Astrocyte (in vitro differentiated cells and primary cell): ENCODE data around the gene PRUNE1. TPM values are rescaled to one million over a fixed set of nuclear protein-coding genes. Genes with fewer than 3 reads are reported as not detected.

Experiments
- DNase-seq: peaks from one replicate; pipeline ENCODE4 v3.0.0-alpha.2; 2010; ENCODE audit warnings: low read depth
- FAIRE-seq: peaks from 2 replicates; lab custom pipeline; 2011; peaks lifted over from hg19 to GRCh38; lab: Jason Lieb, UNC
- H2AFZ ChIP-seq: 2 replicates; pipeline ENCODE4 v1.6.0; 2012; ENCODE audit warnings: low read depth, low read length, inconsistent platforms
- H3K27ac ChIP-seq: 2 replicates; pipeline ENCODE4 v1.5.1; 2011; ENCODE audit warnings: low read depth, low read length, inconsistent platforms
- H3K27me3 ChIP-seq: 2 replicates; pipeline ENCODE4 v1.6.0; 2011; ENCODE audit warnings: low read length, inconsistent platforms; ENCODE audit not compliant: insufficient read depth
- H3K36me3 ChIP-seq: 2 replicates; pipeline ENCODE4 v1.5.1; 2011; ENCODE audit warnings: low read length, inconsistent platforms; ENCODE audit not compliant: insufficient read depth
- H3K4me1 ChIP-seq: 2 replicates; pipeline ENCODE4 v1.5.1; 2011; ENCODE audit warnings: low read length, inconsistent platforms; ENCODE audit not compliant: insufficient read depth
- H3K4me2 ChIP-seq: 2 replicates; pipeline ENCODE4 v1.6.0; 2012; ENCODE audit warnings: low read length, inconsistent platforms
- H3K4me3 ChIP-seq: 2 replicates; pipeline ENCODE4 v1.5.1; 2011; ENCODE audit warnings: low read depth, mild to moderate bottlenecking, low read length, inconsistent platforms; ENCODE audit not compliant: insufficient read depth
- H3K79me2 ChIP-seq: 2 replicates; pipeline ENCODE4 v1.6.0; 2012; ENCODE audit warnings: mild to moderate bottlenecking, low read length, inconsistent platforms; ENCODE audit not compliant: insufficient read depth
- H3K9ac ChIP-seq: 2 replicates; pipeline ENCODE4 v1.6.0; 2012; ENCODE audit warnings: mild to moderate bottlenecking, low read length, inconsistent platforms
- H3K9me3 ChIP-seq: 2 replicates; pipeline ENCODE4 v1.5.1; 2012; ENCODE audit warnings: low read depth, mild to moderate bottlenecking, low read length, inconsistent platforms; ENCODE audit not compliant: insufficient read depth
- H4K20me1 ChIP-seq: 2 replicates; pipeline ENCODE4 v1.6.0; 2012; ENCODE audit warnings: low read length, inconsistent platforms; ENCODE audit not compliant: insufficient read depth
- H3K27ac Mint-ChIP-seq: one replicate; pipeline ENCODE4 v1.8.0; 2021; ENCODE audit warnings: mild to moderate bottlenecking, mixed read lengths; ENCODE audit not compliant: unreplicated experiment
- H3K27me3 Mint-ChIP-seq: one replicate; pipeline ENCODE4 v1.8.0; 2021; ENCODE audit warnings: low read depth, mixed read lengths; ENCODE audit not compliant: unreplicated experiment
- H3K36me3 Mint-ChIP-seq: one replicate; pipeline ENCODE4 v1.8.0; 2021; ENCODE audit warnings: low read depth, mixed read lengths; ENCODE audit not compliant: unreplicated experiment
- H3K4me1 Mint-ChIP-seq: one replicate; pipeline ENCODE4 v1.8.0; 2021; ENCODE audit warnings: low read depth, mixed read lengths; ENCODE audit not compliant: unreplicated experiment
- H3K4me3 Mint-ChIP-seq: one replicate; pipeline ENCODE4 v1.8.0; 2021; ENCODE audit warnings: mild to moderate bottlenecking, moderate library complexity, mixed read lengths; ENCODE audit not compliant: unreplicated experiment
- H3K9me3 Mint-ChIP-seq: one replicate; pipeline ENCODE4 v1.8.0; 2021; ENCODE audit warnings: mild to moderate bottlenecking, mixed read lengths; ENCODE audit not compliant: unreplicated experiment
- EZH2 ChIP-seq: IDR thresholded peaks from 2 replicates; pipeline ENCODE4 v1.6.1; 2012; ENCODE audit warnings: mild to moderate bottlenecking, low read length, inconsistent platforms; ENCODE audit not compliant: insufficient read depth
- total RNA-seq: library from RNA; stranded (reverse); gene quantifications from 2 replicates; pipeline ENCODE4 v1.2.1, GENCODE V29; 2021
- TF ChIP-seq, protein P1 (sequence below): IDR thresholded peaks from 2 replicates; pipeline ENCODE4 v1.5.1; 2011; ENCODE audit warnings: low read depth, mild to moderate bottlenecking, inconsistent platforms, low read length, moderate library complexity; ENCODE audit not compliant: insufficient read depth

The PRUNE1 gene
- total RNA-seq, 1 donor from 2014 or later = 14.3 TPM

DNA sequence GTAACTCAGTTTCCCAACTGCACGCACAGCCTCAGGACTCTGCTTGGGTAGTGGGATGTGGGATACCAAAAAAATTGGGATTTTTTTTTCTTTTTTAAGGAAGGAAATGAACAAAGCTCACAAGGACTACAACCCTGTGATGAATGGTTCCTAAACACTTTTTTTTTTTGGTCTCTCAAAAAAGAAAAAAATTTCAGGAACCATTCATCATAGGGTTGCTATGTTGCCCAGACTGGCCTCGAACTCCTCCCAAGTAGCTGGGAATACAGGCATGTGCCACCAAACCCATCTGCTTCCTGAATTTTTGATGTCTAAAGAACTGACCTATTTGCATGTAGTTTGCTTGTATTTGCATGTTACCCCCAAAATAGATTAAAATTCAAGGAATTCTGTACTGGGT lies 8.3 kb upstream of the PRUNE1 start:
- H3K4me2 ChIP-seq = peak overlapping the region; percentile 77
- H3K36me3 Mint-ChIP-seq = peaks cover 11% of the 10 kb centered on the region
- no peak for FAIRE-seq

GRCh38 chr1:151000408-151000807 lies 7.8 kb upstream of the PRUNE1 start:
- H3K27me3 ChIP-seq = no peaks in the 10 kb centered on the region
- DNase-seq (no peak), FAIRE-seq (no peak)
- H3K27ac ChIP-seq = no peak overlapping the region
- H3K4me2 ChIP-seq = no peak overlapping the region
- no peak overlapping the region for H3K4me3 ChIP-seq
- Mint-ChIP-seq H3K27ac (peak overlapping the region; percentile 92), H3K9me3 (peaks cover 2% of the 10 kb centered on the region), H3K4me3 (peak overlapping the region; percentile 52), H3K27me3 (no peaks in the 10 kb centered on the region), H3K36me3 (peaks cover 12% of the 10 kb centered on the region), H3K4me1 (peaks cover 40% of the 10 kb centered on the region)
- no peak overlapping the region for H2AFZ ChIP-seq
- H3K4me1 ChIP-seq = peaks cover 33% of the 10 kb centered on the region
- no peaks in the 10 kb centered on the region for H3K36me3 ChIP-seq
- H3K9me3 ChIP-seq = no peaks in the 10 kb centered on the region
- no peak for TF ChIP-seq EZH2
- TF ChIP-seq, protein P1, sequence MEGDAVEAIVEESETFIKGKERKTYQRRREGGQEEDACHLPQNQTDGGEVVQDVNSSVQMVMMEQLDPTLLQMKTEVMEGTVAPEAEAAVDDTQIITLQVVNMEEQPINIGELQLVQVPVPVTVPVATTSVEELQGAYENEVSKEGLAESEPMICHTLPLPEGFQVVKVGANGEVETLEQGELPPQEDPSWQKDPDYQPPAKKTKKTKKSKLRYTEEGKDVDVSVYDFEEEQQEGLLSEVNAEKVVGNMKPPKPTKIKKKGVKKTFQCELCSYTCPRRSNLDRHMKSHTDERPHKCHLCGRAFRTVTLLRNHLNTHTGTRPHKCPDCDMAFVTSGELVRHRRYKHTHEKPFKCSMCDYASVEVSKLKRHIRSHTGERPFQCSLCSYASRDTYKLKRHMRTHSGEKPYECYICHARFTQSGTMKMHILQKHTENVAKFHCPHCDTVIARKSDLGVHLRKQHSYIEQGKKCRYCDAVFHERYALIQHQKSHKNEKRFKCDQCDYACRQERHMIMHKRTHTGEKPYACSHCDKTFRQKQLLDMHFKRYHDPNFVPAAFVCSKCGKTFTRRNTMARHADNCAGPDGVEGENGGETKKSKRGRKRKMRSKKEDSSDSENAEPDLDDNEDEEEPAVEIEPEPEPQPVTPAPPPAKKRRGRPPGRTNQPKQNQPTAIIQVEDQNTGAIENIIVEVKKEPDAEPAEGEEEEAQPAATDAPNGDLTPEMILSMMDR = no peak
- H3K9ac ChIP-seq = no peak overlapping the region
- no peaks in the 10 kb centered on the region for H4K20me1 ChIP-seq
- H3K79me2 ChIP-seq = peaks cover 1% of the 10 kb centered on the region

More for the DNA sequence above, 8.3 kb upstream of the PRUNE1 start:
- H3K4me1 Mint-ChIP-seq = peaks cover 39% of the 10 kb centered on the region
- peaks cover 2% of the 10 kb centered on the region for H3K9me3 Mint-ChIP-seq
- H2AFZ ChIP-seq = no peak overlapping the region
- TF ChIP-seq EZH2 = no peak
- TF ChIP-seq, protein P1 = no peak
- DNase-seq = no peak
- no peak overlapping the region for H3K27ac ChIP-seq
- no peaks in the 10 kb centered on the region for H3K9me3 ChIP-seq
- no peaks in the 10 kb centered on the region for H3K27me3 ChIP-seq
- H3K27me3 Mint-ChIP-seq = no peaks in the 10 kb centered on the region
- peak overlapping the region; percentile 52 for H3K4me3 Mint-ChIP-seq
- no peak overlapping the region for H3K4me3 ChIP-seq
- peak overlapping the region; percentile 71 for H3K9ac ChIP-seq
- peaks cover 31% of the 10 kb centered on the region for H3K4me1 ChIP-seq
- no peaks in the 10 kb centered on the region for H3K36me3 ChIP-seq
- no peaks in the 10 kb centered on the region for H3K79me2 ChIP-seq
- no peaks in the 10 kb centered on the region for H4K20me1 ChIP-seq
- H3K27ac Mint-ChIP-seq = peak overlapping the region; percentile 92

DNA sequence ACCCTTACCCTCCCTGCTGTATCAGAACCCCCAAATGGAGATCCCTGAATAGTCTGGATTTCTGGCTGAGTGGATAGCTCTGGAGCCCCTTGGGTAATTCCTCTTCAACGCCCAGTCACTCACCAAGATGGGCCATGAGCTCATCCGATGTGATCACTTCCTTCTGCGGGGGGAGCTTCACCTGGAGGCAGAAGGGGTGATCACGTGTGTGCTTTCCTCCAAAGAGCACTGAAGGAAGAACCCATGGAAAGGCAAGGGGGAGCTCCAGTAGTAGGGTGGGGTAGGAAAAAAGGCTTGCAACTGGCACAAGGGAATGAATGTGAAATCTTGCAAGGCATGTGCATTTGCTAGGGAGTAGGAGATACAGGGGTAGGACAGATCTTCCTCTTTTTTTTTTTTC lies 6.6 kb upstream of the PRUNE1 start:
- Mint-ChIP-seq H3K36me3 (peaks cover 12% of the 10 kb centered on the region), H3K4me3 (no peak overlapping the region), H3K27ac (no peak overlapping the region), H3K27me3 (no peaks in the 10 kb centered on the region), H3K9me3 (peaks cover 2% of the 10 kb centered on the region), H3K4me1 (peaks cover 46% of the 10 kb centered on the region)
- Histone ChIP-seq H3K9ac (no peak overlapping the region), H2AFZ (no peak overlapping the region), H3K36me3 (no peaks in the 10 kb centered on the region), H3K27me3 (no peaks in the 10 kb centered on the region), H3K27ac (no peak overlapping the region), H3K4me2 (no peak overlapping the region), H3K4me3 (no peak overlapping the region), H3K4me1 (peaks cover 45% of the 10 kb centered on the region), H3K9me3 (no peaks in the 10 kb centered on the region), H4K20me1 (no peaks in the 10 kb centered on the region), H3K79me2 (peaks cover 3% of the 10 kb centered on the region)
- DNase-seq (no peak), FAIRE-seq (no peak)
- TF ChIP-seq EZH2 = no peak
- TF ChIP-seq, protein P1 = no peak
